GM21526 (cell line): ENCODE measurements around the gene SLC4A5.
"Not testable (repeated sequence)": the region's sequence is repeated elsewhere in the genome, so short reads cannot be mapped to it uniquely, and the experiment has no call there.

ENCODE experiments used
- ATAC-seq: cut with Tn5 transposase; IDR thresholded peaks from one replicate; pipeline ENCODE4 v1.9.1; 2021; ENCODE audit warnings: moderate library complexity; ENCODE audit not compliant: unreplicated experiment, low FRiP score

The SLC4A5 gene

GRCh38 chr2:74206180-74206688, 137.0 kb downstream of the SLC4A5 start:
- peak; percentile 65 for ATAC-seq

GRCh38 chr2:74205596-74205995, 137.6 kb downstream of the SLC4A5 start:
- ATAC-seq = no peak

- no peak for ATAC-seq
Observed at GRCh38 chr2:74205113-74205512, 138.1 kb downstream of the SLC4A5 start.

GRCh38 chr2:74204436-74204835, 138.8 kb downstream of the SLC4A5 start:
- no peak for ATAC-seq

- no peak for ATAC-seq
Observed at GRCh38 chr2:74201596-74201995, 141.6 kb downstream of the SLC4A5 start.

- ATAC-seq = no peak
Observed at GRCh38 chr2:74201196-74201595, 142.0 kb downstream of the SLC4A5 start.

- no peak for ATAC-seq
Observed at GRCh38 chr2:74199871-74200305, 143.3 kb downstream of the SLC4A5 start.

- ATAC-seq = no peak
Observed at GRCh38 chr2:74199275-74199701, 143.9 kb downstream of the SLC4A5 start.

- peak; percentile 79 for ATAC-seq
Observed at GRCh38 chr2:74198461-74199274, 144.5 kb downstream of the SLC4A5 start, which contains the start of gene MTHFD2. MTHFD2 (plus strand) TSS chr2:74198615; CDS start chr2:74198642, 27 bp downstream.

- ATAC-seq = no peak
Observed at GRCh38 chr2:74198023-74198460, 145.2 kb downstream of the SLC4A5 start.

- no peak for ATAC-seq
Observed at GRCh38 chr2:74197049-74197448, 146.2 kb downstream of the SLC4A5 start.

GRCh38 chr2:74194799-74195198, 148.4 kb downstream of the SLC4A5 start:
- ATAC-seq = no peak

- no peak for ATAC-seq
Observed at GRCh38 chr2:74191596-74192380, 151.4 kb downstream of the SLC4A5 start.

GRCh38 chr2:74188696-74189095, 154.5 kb downstream of the SLC4A5 start:
- ATAC-seq = no peak

GRCh38 chr2:74188018-74188601, 155.1 kb downstream of the SLC4A5 start:
- no peak for ATAC-seq

- ATAC-seq = not testable (repeated sequence)
Observed at GRCh38 chr2:74186706-74187105, 156.5 kb downstream of the SLC4A5 start.

- ATAC-seq = peak; percentile 58
Observed at GRCh38 chr2:74186038-74186437, 157.2 kb downstream of the SLC4A5 start.

- no peak for ATAC-seq
Observed at GRCh38 chr2:74183878-74184277, 159.3 kb downstream of the SLC4A5 start.

- peak; percentile 29 for ATAC-seq
Observed at GRCh38 chr2:74181739-74182138, 161.5 kb downstream of the SLC4A5 start.

- peak; percentile 9 for ATAC-seq
Observed at GRCh38 chr2:74179063-74179865, 164.0 kb downstream of the SLC4A5 start.
